NCI-H1694 (cell line): ENCODE measurements around the gene ARMH4.
A peak's percentile ranks its signal among the peaks of the same experiment; 100 is the strongest.
"Not testable (repeated sequence)": the region's sequence is repeated elsewhere in the genome, so short reads cannot be mapped to it uniquely, and the experiment has no call there.

Source experiments
- DNase-seq: peaks from one replicate; lab custom pipeline; 2025; lab: John Stamatoyannopoulos, UW

ARMH4 gene

DNA sequence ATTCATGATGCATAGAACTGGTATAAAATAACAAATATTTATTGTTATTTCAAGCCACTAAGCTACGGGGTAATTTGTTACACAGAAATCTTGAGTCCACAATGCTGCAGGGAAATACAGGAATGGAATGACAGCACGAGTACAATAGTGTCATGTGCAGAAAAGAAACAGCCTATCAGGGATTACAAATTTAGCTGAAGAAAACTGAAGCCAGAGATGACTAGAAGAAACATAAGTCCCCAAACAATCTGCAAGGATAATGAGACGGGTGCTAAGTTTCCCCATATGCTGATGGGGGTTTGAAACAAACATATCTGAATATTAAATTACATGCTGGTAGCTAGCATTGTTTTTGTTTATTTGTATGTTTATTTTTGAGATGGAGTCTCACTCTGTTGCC lies 8.9 kb downstream of the ARMH4 start:
- no peak for DNase-seq

DNA sequence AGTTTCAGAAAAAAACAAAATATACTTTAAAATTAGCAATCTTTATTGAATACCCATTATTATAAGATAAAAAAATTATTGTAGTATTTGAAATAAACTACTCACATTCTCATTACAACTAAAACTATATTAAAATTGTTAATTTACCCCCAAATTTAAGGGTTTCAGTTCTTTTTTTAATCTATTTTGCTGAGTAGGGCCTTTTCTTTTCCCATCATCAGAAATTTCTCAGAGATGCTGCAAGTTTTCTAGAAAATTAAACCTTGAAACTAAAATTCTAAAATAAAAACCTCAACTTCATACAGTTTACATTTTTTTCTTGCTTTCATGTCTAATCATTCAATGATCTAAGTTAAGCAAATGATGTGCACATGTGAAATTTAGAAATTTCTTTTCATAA lies 10.1 kb downstream of the ARMH4 start:
- no peak for DNase-seq

DNA sequence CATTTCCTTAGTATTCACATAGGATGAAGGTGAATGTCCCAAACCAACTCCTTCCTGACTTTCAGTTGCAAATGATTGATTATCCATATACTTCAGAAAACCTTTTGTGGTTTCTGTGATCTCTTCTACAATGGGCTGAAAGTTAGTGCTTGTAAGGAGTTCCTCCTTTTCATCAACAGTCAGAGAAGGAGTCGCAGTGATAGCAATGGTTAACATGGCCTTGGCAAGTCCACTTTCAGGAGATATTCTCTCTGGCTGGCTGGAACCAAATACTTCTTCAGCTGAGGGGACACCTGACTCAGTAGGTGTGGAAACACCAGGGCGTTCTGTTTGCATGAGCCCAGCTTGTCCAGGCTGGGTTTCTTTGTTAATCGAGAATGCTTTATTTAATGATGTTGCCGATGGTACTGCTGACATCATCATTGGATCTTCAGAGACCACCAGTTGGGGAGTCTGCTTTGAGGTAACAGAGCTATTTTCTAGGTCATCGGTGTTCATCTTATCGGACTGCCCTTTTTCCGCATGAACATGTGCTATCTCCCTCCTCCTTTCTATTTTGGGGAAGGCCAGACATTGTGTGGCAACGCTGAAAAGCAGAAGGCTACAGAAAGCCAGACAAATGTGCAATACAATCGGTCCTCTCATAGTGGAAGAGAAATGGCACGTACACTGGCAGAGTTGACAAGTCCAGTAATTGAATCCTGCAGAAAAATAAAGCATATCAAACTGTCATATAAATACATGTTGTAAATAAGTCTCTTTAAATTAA lies 13.1 kb downstream of the ARMH4 start:
- DNase-seq: no peak

DNA sequence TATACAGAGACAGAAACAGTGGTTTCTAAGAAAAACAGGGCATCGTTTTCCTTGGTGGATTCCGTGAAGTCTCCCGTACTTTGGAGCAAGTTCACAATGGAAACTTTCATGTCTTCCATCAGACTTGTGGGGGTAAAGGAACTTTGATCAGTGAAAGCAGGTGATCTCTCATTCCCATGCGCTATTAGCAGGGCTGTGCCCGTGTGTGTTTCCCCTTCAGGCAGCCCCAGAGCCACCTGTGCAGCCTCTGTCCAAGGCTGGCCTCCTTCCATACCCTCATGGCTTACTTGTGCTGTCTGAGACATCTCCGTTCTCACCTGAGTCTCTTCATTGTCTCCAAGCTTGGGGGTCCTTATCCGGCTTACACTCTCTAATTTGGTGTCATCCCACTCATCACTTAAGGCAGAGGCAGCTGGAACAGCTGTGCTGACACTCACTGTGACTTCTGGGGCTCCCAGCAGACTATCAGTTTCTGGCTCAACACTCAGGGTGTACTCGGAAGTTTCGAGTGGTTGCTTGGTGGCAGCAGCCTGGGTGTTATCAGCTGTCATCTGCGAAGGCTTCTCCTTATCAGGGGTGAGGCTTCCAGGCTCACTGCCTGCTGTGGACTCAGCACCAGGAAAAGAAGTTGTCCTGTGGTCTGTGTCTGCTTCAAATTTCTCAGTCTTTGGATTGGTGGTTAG lies 13.8 kb downstream of the ARMH4 start:
- no peak for DNase-seq

DNA sequence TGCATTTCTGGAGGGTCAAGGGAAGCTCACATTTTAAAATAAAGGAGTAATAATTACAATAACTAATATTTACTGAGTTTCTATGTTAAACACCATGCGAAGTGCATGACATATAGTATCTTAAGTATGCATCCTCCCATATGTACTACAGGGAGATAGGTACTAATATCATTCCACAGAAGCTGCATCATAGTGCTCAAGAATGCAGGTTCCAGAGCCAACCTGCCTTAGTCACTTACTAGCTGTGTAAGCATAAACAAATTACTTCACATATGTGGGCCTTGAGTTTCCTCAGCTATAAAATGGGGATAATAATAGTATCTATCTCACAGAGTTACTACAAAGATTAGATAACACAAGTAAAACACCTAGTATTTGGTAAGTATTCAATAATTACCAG lies 18.3 kb downstream of the ARMH4 start:
- no peak for DNase-seq

DNA sequence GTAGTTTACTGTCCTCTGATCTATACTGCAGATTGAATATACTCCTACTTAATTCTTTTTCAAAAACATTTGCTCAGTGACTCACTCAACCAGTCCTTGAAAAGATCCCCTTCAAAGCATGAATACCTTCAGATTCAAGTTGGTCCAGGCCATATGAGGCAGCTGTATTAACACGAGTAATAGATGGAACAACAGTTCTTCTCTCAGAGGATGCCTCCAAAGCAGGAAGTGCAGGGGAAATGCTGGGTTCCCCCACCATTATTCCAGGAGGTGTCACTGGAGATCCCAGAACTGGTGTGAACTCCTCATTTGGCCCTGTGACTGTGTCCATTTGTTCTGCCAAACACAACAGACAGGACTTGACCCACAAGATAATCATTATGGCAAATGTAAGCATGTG lies 20.6 kb downstream of the ARMH4 start:
- DNase-seq: no peak

DNA sequence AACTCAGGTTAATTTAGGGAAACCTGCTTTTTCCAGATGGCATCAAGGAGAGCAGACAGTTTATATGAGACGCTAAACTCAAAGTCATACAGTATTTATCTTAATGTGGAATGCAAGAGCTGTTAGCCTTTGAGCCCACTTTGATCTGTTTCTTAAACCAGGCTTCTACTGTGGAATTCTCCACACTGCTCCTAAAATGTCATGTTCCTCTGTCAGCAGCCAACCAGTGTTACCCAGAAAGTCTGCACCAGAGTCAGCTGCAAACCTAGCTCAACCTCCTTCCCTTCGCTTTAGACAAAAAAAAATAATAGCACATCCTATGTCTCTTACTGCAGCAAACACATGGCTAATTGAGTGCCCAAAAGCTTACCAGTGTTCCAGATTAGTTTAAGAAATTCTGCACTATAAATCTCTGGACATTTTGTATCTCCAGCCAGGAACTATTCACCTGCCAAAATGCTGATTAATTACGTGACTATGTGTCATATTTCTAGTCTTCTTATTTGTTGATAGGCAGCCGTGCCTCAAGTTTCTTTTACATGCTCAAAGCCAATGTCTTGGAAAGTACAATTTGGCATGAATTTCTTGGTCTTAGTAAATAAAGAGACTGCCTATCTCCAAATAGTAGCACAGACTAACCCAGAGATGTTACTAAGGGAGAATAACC lies 21.8 kb downstream of the ARMH4 start:
- no peak for DNase-seq

DNA sequence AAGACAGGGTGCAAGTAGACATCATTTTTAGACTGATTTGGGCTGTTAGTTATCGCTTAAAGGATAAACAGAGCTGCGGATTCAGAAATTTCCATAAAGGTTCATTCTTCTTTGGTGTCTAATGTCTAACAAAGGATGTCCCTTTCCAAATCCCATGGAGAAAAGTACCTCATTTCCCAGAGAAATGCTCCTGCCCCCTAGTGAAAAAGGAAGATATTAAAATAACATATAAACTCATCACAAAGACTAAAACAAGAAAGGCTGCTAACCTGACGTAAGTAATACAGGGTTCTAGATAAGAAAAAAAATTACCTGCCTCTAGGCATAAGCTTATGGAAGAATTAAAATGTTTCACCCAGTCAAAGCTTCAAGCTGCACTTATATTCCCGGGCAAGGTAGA lies 22.8 kb downstream of the ARMH4 start:
- DNase-seq: no peak

DNA sequence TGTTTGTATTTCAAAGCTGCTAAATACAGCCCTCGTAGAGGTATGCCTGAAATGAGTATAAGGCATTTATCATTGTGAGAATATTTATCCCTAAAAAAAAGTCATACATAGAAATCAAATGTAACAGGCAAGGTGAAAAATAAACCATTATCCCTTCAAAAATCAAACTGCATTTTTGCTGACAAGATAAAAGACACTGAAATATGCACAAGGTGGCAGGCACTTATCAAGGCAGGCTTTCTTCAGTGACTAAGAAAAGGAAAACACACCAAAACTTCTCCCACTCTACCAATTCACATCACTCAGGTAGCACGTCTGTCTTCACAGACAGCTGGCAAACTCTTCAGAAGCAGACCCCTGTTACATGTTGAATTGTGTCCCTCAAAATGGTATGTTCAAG lies 23.6 kb downstream of the ARMH4 start:
- no peak for DNase-seq

DNA sequence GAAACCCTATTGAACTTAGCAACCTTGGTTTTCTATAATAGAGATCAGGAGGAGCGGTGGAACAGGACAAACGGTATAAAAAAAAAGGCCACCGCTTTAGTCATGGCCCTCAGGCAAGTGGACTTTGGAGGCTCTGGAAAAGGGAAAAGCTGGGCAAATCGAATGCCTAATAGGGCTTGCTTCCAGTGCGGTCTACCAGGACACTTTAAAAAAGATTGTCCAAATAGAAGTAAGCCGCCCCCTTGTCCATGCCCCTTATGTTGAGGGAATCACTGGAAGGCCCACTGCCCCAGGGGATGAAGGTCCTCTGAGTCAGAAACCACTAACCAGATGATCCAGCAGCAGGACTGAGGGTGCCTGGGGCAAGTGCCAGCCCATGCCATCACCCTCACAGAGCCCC lies 29.5 kb downstream of the ARMH4 start:
- DNase-seq: not testable (repeated sequence)

DNA sequence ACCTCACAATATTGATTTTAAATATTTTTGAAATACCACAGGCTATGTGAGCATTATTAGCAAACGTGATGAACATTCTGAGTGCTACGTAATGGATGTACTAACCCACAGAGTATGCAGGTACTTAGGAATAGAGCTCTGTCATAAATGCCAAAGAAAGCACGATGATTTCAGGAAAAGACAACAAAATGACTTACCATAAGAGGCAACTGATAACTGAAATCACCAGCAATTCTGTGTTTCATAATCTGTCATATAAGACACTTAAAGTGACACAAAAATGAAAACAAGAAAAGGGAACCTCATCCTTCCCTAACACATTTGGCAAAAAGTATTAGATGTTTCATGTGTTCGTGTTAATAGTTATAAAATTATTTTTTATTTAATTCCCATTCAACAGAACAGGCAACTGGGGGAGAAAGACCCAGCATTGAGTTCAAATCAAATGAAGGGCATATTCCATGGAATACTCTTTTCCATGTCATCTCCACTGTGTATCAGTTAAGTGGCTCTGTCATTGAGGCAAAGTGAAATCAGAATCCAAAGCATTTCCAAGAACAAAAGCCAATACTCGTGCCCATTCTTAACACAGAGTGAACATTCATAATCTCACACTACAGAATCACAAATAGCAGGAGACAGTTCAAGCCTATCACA lies 30.4 kb downstream of the ARMH4 start:
- DNase-seq: no peak

DNA sequence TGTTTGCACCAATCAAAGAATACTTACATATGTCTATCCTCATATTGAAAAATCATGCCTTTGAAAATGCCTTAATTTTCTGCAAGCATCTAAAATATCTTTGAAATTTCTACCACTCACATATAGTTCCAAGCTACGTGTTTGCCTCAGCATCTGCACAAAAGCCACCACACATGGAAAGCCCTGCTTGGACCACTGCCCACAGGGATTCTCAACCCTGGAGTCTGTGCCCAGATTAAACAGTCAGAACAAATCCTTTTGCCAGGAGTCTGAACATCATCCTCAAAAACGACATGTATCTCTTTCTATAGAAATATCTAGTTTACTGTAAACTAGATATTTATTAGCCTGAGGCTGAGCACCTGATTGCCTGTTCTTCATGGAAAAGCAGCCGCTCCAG lies 32.6 kb downstream of the ARMH4 start:
- DNase-seq: no peak

DNA sequence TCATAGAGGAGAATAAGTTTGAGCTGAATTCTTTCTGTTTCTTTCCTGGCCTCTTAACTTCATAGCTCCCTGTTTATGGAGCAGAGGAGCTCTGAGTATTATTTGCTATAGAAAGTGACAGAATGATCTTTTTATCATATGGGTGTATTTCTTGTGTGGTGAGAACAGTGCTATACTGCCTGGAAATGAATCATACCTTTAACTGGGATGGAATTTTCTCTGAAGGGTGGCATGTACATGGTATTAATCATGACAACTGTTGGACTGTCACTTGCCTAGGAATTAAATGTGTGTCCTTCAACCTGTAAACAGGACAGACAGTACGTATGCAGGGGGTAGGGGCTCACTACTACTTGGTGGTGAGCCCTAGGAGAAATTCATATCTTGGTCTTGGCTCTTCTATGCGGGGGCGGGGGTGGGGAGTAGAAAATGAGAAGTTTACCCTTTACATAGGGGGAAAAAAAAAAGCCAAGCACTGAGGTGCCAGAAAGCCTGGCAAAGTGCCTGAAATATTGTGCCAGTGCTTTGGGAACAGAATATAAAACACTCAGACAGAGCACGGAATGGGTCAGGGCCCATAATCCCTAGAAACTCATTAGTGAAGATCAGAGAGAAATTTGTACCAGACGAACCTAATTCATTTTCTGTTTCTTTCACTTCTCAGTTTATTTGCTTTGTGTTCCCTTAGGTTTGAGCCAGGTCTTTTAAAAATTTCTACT lies 33.8 kb downstream of the ARMH4 start:
- DNase-seq: no peak

DNA sequence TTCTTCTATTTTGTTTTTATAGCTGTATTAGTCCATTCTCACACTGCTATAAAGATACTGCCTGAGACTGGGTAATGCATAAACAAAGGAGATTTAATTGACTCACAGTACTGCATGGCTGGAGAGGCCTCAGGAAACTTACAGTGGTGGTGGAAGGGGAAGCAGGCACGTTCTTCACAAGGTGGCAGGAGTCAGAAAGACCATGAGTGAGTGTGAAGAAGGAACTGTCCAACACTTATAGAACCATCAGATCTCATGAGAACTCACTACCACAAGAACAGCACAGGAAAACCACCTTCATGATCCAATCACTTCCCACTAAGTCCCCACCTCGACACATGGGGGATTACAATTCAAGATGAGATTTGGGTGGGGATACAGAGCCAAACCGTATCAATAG lies 42.3 kb downstream of the ARMH4 start:
- DNase-seq: no peak

DNA sequence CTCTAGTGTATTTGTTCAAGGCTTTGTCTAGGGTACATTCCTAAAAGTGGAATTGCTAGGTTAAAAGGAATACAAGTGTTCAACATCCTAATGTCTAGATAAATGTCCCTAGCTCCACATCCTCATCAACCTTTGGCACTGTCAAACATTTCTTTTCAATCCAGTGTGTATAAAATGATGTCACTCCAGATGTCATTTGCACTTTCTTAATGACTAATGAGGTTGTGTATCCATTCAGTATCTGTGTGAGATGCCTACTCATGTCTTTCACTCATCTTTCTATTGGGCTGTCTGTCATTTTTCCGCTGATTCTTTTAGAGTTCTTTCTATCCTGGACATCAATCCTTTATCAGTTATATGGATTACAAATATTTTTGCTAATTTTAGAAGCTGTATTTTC lies 43.3 kb downstream of the ARMH4 start:
- no peak for DNase-seq

DNA sequence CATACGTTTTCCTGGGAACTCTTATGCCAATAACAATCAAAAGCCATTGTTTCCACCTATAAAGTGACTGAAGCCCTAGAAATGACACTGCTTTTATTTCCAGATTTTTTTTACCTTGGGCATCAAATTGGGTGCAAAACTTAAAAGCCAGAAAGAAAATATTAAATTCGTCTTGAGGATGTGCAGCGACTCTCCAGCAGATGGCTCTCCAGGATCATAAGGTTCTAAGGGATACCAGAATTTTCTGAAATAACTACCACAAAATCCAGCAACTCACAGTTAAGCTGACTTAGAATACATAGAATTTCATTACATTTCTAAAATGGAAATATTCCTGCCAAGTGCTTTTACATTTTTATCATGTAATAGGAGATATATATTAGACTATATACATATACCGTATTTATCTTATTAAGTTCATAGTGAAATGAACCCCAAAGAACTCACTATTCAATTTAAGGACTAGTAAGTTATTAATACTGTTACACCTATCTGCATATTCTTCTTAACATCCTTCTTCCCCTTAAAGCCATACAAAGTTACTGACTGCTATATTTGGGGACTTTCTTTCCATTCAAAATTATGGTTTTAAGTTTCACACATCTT lies 44.0 kb downstream of the ARMH4 start:
- peak; percentile 41 for DNase-seq

DNA sequence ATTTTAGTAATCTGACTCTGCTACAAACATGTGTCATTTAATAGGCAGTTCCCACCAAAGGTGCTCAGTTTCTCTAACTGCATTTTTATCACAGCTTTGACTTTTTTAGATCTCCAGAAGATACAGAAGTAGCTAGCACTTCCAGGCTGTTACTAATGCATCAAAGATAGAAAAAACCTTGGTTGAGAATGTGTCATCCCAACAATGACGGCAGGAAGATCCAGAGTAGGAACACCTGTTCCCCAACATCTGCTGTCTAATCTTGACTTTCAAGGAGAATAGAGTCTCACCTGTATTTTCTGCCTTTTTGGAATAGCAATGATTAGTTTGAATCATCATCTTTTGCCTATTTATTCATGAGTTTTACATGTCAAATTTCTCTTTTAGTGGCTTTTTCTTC lies 45.0 kb downstream of the ARMH4 start:
- no peak for DNase-seq

DNA sequence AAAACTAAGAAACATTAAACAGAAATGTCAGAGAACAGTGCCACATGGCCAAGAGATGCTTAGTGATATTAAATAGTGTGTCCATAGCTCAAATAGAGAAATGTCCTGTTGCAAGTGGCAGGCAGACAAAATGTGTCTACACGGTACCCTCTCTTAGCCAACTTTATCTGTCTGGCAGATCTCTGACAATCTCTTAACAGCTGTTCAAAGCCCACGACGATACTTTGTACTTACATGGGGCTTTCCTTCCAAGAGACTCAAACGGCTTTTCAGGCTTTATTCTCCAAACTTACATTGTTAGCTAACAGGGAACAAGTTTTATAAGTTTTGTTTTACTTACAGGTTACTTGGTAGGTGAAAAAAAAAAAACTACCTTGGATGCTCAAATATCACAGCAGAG lies 45.6 kb downstream of the ARMH4 start:
- DNase-seq: no peak

DNA sequence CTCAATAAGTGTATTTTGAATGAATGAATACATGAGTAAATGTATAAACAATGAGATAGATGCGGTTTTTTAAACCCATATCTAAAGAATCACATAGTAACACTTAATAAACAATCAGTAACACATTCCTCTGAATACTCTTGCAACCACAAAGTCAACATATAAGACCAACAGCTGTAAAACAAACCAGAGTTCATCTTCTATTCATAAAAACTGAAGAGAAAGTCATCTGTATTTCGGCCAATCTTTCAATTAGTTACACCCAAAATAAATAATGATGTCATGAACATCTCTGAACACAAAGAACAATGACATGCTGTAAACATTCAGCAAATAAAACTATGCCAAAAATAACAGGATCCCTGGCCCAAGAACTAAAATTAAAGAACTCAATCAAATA lies 47.2 kb downstream of the ARMH4 start:
- no peak for DNase-seq

DNA sequence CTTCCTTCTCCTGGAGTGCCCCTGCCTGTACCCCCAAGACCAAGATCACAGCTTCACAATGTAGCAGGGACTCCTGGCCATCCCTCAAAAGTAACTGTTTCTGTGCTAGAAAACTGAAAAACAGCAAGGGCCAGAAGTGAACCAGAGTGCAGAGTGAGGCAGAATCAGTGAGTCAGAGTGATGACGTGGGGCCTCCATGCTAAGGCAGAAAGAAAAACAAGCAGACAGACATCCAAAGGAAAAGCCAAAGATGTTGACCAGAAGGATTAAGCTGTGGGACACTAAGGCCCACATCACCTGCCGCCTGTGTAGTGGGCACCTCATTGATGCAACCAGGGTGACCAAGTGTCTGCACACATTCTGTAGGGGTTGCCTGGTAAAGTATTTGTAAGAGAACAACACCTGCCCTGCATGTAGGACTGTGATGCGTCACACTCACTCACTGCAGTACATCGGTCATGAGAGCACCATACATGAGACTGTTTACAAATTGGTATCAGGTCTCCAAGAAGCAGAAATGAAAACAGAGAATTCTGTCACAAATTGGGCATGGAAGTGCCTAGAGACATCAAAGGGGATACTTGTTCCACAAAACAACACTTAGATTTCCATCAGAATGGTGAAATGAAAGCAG lies 51.2 kb downstream of the ARMH4 start:
- no peak for DNase-seq

DNA sequence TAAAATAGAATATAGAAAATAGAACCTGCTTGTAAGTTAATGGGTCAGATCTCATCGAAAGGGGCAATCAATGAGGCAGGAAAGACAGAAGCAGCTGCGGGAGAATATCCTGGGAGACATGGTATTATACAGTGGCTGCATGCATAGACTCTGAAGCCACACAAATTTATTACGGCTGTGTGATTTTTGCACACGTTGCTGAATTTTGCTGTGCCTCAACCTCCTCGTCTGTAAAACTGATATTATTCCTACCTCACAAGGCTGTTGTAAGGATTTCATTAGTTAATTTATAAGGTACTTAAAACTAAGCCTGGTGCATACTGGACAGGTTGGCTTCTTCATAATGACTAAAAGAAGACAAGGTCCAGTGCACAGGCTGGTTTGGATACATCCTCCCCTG lies 52.3 kb downstream of the ARMH4 start:
- DNase-seq: no peak
